MM.1S (cell line): ENCODE results near the gene RBBP5.

Experiments used
- EZH2phosphoT487 ChIP-seq: fragments of 300-600 bp; sonication (generic); IDR thresholded peaks from 2 replicates; pipeline ENCODE4 v1.6.1; 2018; ENCODE audit warnings: antibody characterized with exemption, low read length
- TF ChIP-seq, protein P1 (sequence below): fragments of 300-600 bp; sonication (generic); IDR thresholded peaks from 2 replicates; pipeline ENCODE4 v1.5.1; 2016; ENCODE audit warnings: antibody characterized with exemption, low read length, mixed read lengths

DNA sequence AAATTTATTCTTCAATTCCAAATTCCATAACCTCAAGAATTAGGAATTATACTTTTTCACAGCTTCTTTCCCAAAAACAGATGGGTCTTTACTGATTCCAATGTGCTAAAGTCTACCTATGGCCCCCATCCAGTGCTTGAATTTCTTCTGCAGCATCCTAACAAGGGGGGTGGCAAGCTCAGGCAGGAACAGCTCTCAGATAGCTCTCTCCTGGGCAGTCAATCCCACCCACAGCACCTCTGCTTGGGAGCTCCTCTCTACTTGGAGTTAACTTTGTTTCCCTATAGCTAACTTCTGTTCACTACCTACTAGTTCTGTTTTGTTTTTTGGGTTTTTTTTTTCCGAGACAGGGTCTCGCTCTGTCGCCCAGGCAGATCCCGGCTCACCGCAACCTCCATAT lies 12.1 kb downstream of the RBBP5 start:
- TF ChIP-seq, protein P1, sequence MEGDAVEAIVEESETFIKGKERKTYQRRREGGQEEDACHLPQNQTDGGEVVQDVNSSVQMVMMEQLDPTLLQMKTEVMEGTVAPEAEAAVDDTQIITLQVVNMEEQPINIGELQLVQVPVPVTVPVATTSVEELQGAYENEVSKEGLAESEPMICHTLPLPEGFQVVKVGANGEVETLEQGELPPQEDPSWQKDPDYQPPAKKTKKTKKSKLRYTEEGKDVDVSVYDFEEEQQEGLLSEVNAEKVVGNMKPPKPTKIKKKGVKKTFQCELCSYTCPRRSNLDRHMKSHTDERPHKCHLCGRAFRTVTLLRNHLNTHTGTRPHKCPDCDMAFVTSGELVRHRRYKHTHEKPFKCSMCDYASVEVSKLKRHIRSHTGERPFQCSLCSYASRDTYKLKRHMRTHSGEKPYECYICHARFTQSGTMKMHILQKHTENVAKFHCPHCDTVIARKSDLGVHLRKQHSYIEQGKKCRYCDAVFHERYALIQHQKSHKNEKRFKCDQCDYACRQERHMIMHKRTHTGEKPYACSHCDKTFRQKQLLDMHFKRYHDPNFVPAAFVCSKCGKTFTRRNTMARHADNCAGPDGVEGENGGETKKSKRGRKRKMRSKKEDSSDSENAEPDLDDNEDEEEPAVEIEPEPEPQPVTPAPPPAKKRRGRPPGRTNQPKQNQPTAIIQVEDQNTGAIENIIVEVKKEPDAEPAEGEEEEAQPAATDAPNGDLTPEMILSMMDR, result no peak
- no peak for TF ChIP-seq EZH2phosphoT487
